Effector memory CD4-positive, alpha-beta T cell (primary cell): Measurements from ENCODE around the gene SLC13A5.
"Not testable (repeated sequence)": the region's sequence is repeated elsewhere in the genome, so short reads cannot be mapped to it uniquely, and the experiment has no call there.

Source experiments
- DNase-seq, 3 donors: peaks; one replicate each; pipeline ENCODE4 v3.0.0-alpha.2; 2020
- H3K27ac ChIP-seq: 2 replicates; pipeline ENCODE4 v1.7.0; 2013; ENCODE audit warnings: mild to moderate bottlenecking, low read length, moderate library complexity; ENCODE audit not compliant: insufficient read depth, poor library complexity, severe bottlenecking
- H3K27me3 ChIP-seq: replicated peaks from 2 replicates; pipeline ENCODE4 v1.7.0; 2013; ENCODE audit warnings: mild to moderate bottlenecking, low read length; ENCODE audit not compliant: insufficient read depth, control insufficient read depth, poor library complexity, severe bottlenecking
- H3K36me3 ChIP-seq: 2 replicates; pipeline ENCODE4 v1.7.0; 2013; ENCODE audit warnings: mild to moderate bottlenecking, low read length, moderate library complexity; ENCODE audit not compliant: control insufficient read depth, insufficient read depth
- H3K4me1 ChIP-seq: 2 replicates; pipeline ENCODE4 v1.7.0; 2013; ENCODE audit warnings: low read length, mild to moderate bottlenecking; ENCODE audit not compliant: control insufficient read depth, insufficient read depth, poor library complexity, severe bottlenecking
- H3K4me3 ChIP-seq: 2 replicates; pipeline ENCODE4 v1.7.0; 2013; ENCODE audit warnings: low read length, low read depth, mild to moderate bottlenecking; ENCODE audit not compliant: insufficient read depth, poor library complexity, severe bottlenecking
- H3K9me3 ChIP-seq: 2 replicates; pipeline ENCODE4 v1.7.0; 2013; ENCODE audit warnings: mild to moderate bottlenecking, low read length, moderate library complexity; ENCODE audit not compliant: control insufficient read depth

The SLC13A5 gene

DNA sequence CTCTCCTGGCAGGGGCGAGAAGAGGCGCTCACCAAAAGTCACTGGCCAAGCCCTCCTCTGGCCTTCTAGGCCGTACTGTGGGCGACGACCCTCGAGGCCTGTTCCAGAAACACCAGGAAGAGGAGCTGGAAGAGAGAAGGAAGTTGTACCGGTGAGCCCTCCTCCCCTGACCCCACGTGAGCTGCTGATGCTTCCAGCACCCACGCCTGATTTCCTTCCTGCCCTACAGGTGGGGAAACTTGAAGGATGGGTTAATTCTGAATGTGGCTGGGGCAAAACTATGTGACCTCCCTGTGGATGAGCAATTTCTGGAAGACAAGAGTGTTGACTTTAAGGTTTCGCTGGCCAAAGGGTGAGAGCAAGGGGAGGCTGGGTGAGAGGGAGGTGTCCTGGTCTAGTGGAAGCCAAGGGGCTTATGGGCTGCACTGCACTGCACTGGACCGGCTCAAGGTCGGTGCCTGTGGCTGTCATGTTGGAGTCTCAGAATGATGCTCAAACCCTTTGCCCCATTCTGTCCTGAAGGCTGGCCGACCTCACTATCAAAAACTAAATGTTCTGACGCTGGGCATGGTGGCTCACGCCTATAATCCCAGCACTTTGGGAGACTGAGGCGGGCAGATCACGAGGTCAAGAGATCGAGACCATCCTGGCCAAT is 55.4 kb downstream of the SLC13A5 start:
- H3K4me3 ChIP-seq: peak overlapping the region; percentile 63
- H3K27me3 ChIP-seq: no peaks in the 10 kb centered on the region
- no peak for DNase-seq
- H3K36me3 ChIP-seq: no peaks in the 10 kb centered on the region
- H3K4me1 ChIP-seq: peaks cover 7% of the 10 kb centered on the region
- no peaks in the 10 kb centered on the region for H3K9me3 ChIP-seq
- H3K27ac ChIP-seq: peak overlapping the region; percentile 45

GRCh38 chr17:6656797-6657632 is 56.2 kb downstream of the SLC13A5 start:
- H3K27me3 ChIP-seq, H3K36me3 ChIP-seq, H3K9me3 ChIP-seq: not testable (repeated sequence)
- peaks cover 12% of the 10 kb centered on the region for H3K4me1 ChIP-seq
- DNase-seq: peak; percentile 23 to 49 (median 36)
- H3K4me3 ChIP-seq: peak overlapping the region; percentile 63
- peak overlapping the region; percentile 45 for H3K27ac ChIP-seq

DNA sequence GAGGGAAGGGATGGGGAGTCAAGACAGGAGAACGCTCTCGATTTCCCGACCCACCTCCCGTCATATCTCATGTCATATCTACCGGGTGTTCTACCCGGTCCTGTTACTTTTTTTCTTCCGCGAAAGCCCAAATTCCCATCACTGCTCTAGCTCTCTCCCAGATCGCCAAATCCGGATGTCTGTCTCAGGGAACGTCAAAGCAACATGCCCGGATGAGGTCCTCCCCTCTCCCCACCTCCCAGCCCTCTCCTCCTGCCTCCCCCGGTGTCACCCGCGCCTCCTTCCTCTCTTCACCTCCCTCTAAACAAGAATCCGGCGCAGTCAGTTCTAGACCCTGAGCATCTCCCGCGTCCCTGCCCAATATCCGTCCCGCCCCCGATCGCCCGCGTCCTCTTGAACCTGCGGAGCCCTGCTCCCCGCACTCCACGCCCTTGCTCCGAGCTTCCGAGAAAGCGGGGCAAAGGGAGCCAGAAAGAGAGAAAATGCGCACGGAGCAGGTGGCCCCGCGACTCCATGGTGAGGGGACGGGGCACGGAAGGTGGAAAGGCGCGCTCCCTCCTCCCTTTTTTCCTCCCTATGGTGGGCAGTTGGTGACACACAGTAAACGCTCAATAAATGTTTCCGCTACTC is 57.3 kb downstream of the SLC13A5 start:
- not testable (repeated sequence) for H3K9me3 ChIP-seq, H3K4me3 ChIP-seq, H3K27me3 ChIP-seq, DNase-seq, H3K36me3 ChIP-seq, H3K27ac ChIP-seq
- peaks cover 16% of the 10 kb centered on the region for H3K4me1 ChIP-seq

GRCh38 chr17:6654841-6655731 is 58.1 kb downstream of the SLC13A5 start:
- Histone ChIP-seq H3K27ac (no peak overlapping the region), H3K36me3 (no peaks in the 10 kb centered on the region), H3K27me3 (no peaks in the 10 kb centered on the region), H3K4me3 (no peak overlapping the region), H3K4me1 (peaks cover 21% of the 10 kb centered on the region), H3K9me3 (no peaks in the 10 kb centered on the region)
- DNase-seq: no peak

DNA sequence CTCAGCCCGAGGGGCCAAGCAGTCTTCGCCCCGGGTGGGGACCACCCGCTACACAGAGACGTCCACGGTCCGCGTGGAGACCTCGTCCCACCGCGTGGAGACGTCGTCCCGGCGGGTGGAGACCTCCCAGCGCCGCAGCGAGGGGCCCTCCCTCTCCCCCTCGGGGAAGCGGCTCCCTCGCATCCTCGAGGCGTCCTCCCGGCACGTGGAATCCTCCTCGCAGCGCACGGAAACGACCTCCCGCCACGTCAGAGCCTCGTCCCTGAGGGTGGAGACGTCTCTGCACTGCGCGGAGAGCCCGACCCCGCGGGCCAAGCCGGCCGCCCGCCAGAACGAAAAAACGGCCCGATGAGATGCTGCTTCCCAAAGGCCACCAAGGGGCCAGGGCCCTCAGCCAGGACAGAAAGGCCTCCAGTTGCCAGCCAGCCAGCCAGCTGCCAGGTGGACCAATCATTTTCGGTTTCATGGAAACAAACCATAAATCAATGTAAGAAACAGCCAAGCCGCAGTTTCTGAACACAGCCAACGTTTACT is 61.2 kb downstream of the SLC13A5 start:
- Histone ChIP-seq H3K4me3 (peak overlapping the region; percentile 67), H3K27ac (peak overlapping the region; percentile 100), H3K4me1 (peaks cover 15% of the 10 kb centered on the region), H3K36me3 (peaks cover 16% of the 10 kb centered on the region), H3K27me3 (no peaks in the 10 kb centered on the region), H3K9me3 (no peaks in the 10 kb centered on the region)
- peak in 1 of 3 donors; percentile 36 for DNase-seq

DNA sequence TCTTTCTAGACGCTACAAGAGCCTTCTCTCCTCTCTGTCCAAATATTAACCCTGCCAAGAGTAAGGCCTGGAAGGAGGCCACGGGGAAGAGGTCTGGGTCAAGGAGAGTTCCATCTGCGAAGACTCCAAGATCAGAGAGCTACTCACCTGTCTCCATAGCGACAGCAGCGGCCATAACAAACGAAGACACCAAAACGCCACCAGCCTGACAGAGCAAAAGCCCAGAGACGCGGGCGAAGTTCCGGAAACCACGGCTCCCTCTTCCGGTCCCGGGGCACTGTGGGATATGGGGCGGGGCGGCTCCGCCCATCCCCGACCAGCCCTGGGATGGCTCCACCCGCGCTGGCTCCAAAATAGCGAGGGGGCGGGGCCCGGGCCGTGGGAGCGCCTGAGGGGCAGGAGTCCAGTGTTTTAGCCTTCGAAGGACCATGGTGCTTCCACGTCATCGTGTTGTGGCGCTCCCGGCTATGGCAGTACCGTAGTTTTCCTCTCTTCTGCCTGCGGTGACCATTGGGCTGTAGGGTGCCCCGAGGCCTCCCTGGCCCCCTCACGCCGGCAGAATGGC is 61.7 kb downstream of the SLC13A5 start, which contains the start of the genes C17orf100 and MED31:
TSS of gene C17orf100 (plus strand) at position 409 of the 565 bp plus-strand sequence. CDS start at position 561, 152 bp downstream.
TSS of gene MED31 (minus strand) at position 252 of the 565 bp plus-strand sequence. CDS start at position 175, 77 bp downstream.
- peaks cover 16% of the 10 kb centered on the region for H3K36me3 ChIP-seq
- peaks cover 15% of the 10 kb centered on the region for H3K4me1 ChIP-seq
- DNase-seq: peak; percentile 91 to 93 (median 92)
- peak within 1 kb of the TSS; percentile 67 for H3K4me3 ChIP-seq
- H3K27me3 ChIP-seq: no peaks in the 10 kb centered on the region
- peak within 1 kb of the TSS; percentile 100 for H3K27ac ChIP-seq
- H3K9me3 ChIP-seq: no peaks in the 10 kb centered on the region

- Histone ChIP-seq H3K4me1 (peaks cover 15% of the 10 kb centered on the region), H3K27ac (no peak overlapping the region), H3K4me3 (no peak overlapping the region), H3K36me3 (peaks cover 29% of the 10 kb centered on the region), H3K9me3 (no peaks in the 10 kb centered on the region), H3K27me3 (no peaks in the 10 kb centered on the region)
- no peak for DNase-seq
Observed at GRCh38 chr17:6648181-6648580, 65.0 kb downstream of the SLC13A5 start.

DNA sequence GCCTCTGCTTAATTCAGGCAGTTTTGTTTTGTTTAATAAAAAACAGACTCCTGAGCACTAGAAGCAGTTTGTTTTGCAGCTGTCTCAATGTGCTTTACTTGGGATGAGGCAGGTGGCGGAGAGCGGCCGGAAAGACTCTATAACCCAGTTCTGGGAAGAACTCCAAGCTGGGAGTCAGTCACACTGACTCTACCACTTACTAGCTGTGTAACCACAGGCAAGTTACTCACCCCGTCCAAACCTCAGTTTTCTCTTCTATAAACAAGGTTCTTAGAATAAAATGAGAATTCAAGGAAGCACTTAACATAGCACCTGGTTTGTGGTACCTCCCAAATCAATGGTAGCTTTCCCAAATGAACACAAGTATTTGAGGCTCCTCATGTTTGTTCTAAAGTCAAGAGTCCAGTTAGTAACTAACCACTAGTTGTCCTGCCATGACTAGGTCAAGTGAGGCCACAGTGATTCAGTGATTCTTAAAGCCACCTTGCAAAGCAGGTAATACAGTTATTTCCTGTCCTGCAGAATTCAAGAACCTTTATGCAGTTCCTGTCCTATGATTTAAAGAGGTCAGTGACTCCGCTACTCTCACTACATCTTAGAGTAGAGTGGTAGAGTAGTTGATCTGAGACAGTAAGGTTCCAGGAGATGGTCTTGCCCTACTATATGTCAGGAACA is 69.6 kb downstream of the SLC13A5 start:
- H3K36me3 ChIP-seq: peaks cover 19% of the 10 kb centered on the region
- DNase-seq: no peak
- no peak overlapping the region for H3K27ac ChIP-seq
- no peaks in the 10 kb centered on the region for H3K27me3 ChIP-seq
- H3K9me3 ChIP-seq: no peaks in the 10 kb centered on the region
- peaks cover 20% of the 10 kb centered on the region for H3K4me1 ChIP-seq
- no peak overlapping the region for H3K4me3 ChIP-seq
